Natural killer cell (primary cell): ENCODE data around the gene USP2. TPM values are rescaled to one million over a fixed set of nuclear protein-coding genes. Genes with fewer than 3 reads are reported as not detected.

Source experiments
- ATAC-seq, 3 donors: fragments of 150-1000 bp in 2 of 3; fragments of 200-7000 bp in 1 of 3; cut with Tn5 transposase; 1 replicate in 1 of 3; 2 replicates in 2 of 3; pipeline ENCODE4 v1.10.0; 2021; ENCODE audit warnings: mild to moderate bottlenecking in 2 of 3, moderate library complexity in 2 of 3
- DNase-seq, 2 donors: peaks; one replicate each; pipeline versions ENCODE4 v3.0.0 to v3.0.0-alpha.2; 2013 to 2021; ENCODE audit warnings: mixed read lengths in 1 of 2
- H3K27ac ChIP-seq: one replicate; pipeline ENCODE4 v1.5.1; 2013; ENCODE audit warnings: mild to moderate bottlenecking, low read length
- H3K27me3 ChIP-seq: one replicate; pipeline ENCODE4 v1.6.1; 2013; ENCODE audit warnings: low read length; ENCODE audit not compliant: control insufficient read depth, insufficient read depth
- H3K36me3 ChIP-seq: one replicate; pipeline ENCODE4 v1.6.1; 2013; ENCODE audit warnings: low read length; ENCODE audit not compliant: control insufficient read depth, insufficient read depth
- H3K4me1 ChIP-seq: one replicate; pipeline ENCODE4 v1.6.1; 2013; ENCODE audit warnings: low read length; ENCODE audit not compliant: control insufficient read depth, insufficient read depth
- H3K4me3 ChIP-seq: one replicate; pipeline ENCODE4 v1.5.1; 2013; ENCODE audit warnings: low read length
- H3K9me3 ChIP-seq: one replicate; pipeline ENCODE4 v1.6.1; 2013; ENCODE audit warnings: low read length; ENCODE audit not compliant: control insufficient read depth, insufficient read depth
- H3K27ac Mint-ChIP-seq, 2 donors: one replicate each; pipeline ENCODE4 v1.8.0; 2022; ENCODE audit warnings: mild to moderate bottlenecking in 2 of 2, mixed read lengths in 2 of 2, moderate library complexity in 1 of 2
- H3K27me3 Mint-ChIP-seq, 2 donors: one replicate each; pipeline ENCODE4 v1.8.0; 2022; ENCODE audit warnings: low read depth in 2 of 2, mixed read lengths in 2 of 2
- H3K36me3 Mint-ChIP-seq: one replicate; pipeline ENCODE4 v1.8.0; 2022; ENCODE audit warnings: mixed read lengths
- H3K4me1 Mint-ChIP-seq, 2 donors: one replicate each; pipeline ENCODE4 v1.8.0; 2022; ENCODE audit warnings: mixed read lengths in 2 of 2
- H3K4me3 Mint-ChIP-seq: one replicate; pipeline ENCODE4 v1.8.0; 2022; ENCODE audit warnings: mild to moderate bottlenecking, moderate library complexity, mixed read lengths
- H3K9me3 Mint-ChIP-seq, 2 donors: one replicate each; pipeline ENCODE4 v1.8.0; 2022; ENCODE audit warnings: mixed read lengths in 2 of 2
- WGBS: methylation state at CpG from one replicate; pipeline ENCODE4 v1.1.7; 2013; ENCODE audit warnings: missing lambda C conversion rate; ENCODE audit not compliant: insufficient coverage; 5-methylcytosine and 5-hydroxymethylcytosine counted together
- intact Hi-C: fragments of 100-400 bp; cut with micrococcal nuclease; formaldehyde crosslinking; loops from one replicate; pipeline ENCODE4 v1.14.2; 2022
- total RNA-seq, 4 donors: library from RNA; stranded (reverse); fragments of 120-200 nt in 1 of 4; gene quantifications; one replicate each; pipeline versions ENCODE4 v1.2.3 to v1.2.4, GENCODE V29; 2013 to 2022
- TF ChIP-seq, protein P1 (sequence below): fragments of 200-600 bp; IDR thresholded peaks from one replicate; pipeline ENCODE4 v1.8.0; 2022; ENCODE audit warnings: antibody characterized with exemption

USP2 gene
- total RNA-seq, 3 donors from 2014 or later (not counting 1 experiment from before 2014, with no cell fraction given) = 0.50 to 3.9 TPM; not detected in 1

DNA sequence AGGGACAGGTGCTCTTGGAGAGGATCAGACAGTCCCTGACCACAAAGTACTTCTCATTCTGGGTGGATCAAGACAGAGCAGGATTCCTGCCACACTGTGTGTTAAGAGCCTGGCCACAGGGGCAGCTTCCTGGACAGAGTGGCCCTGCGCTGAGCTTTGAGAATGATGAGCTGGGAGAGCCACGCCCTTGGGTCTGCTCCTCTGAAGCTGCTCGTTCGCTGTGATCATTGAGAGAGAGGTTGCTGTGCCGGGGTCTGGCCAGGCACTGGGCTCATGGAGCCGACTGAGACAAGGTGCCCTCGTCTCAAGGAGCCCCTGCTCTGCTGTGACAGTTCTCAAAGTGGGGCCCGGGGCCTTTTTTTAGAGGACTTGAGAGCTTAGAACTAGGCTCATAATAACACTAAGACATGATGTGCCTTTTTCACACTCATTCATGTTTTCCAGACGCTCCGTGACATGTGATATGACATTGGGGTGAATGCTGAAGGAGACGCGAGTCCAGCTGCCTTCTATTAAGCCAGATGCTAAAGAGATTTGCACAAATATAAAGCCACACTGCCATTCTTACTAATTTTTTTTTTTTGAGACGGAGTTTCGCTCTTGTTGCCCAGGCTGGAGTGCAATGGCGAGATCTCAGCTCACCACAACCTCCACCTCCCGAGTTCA, 33.4 kb downstream of the USP2 start:
- Mint-ChIP-seq H3K27ac (no peak overlapping the region), H3K27me3 (peaks cover 34 to 44% of the 10 kb centered on the region in 2 donors)
- WGBS = 81% methylated on average over 14 of the region's 16 CpGs

DNA sequence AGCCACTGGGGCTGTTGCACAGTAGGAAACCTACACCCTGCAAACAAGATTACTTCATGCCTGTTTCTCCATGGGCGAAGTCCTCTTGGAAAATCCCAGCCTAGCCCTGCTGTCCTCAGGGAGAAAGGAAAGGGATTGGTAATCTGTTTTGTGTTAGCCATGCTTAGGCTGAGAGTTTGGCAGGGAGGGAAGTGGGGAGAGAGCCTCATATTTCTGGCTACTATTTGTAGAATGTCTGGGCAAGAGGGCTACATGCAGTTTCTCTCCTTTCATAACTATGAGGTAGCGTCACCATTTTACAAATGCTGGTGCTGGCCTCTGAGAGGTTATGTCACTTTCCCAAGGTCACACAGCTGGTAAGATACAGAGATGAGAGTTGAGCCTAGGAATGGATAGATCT, 34.2 kb downstream of the USP2 start:
- 100% methylated on average over 2 of the region's 2 CpGs for WGBS
- no peak overlapping the region for H3K4me3 Mint-ChIP-seq
- Histone ChIP-seq H3K4me1 (no peaks in the 10 kb centered on the region), H3K36me3 (no peaks in the 10 kb centered on the region), H3K27me3 (no peaks in the 10 kb centered on the region), H3K9me3 (no peaks in the 10 kb centered on the region), H3K4me3 (no peak overlapping the region), H3K27ac (no peak overlapping the region)
- peaks cover 33 to 42% of the 10 kb centered on the region in 2 donors for H3K27me3 Mint-ChIP-seq
- ATAC-seq (no peak), DNase-seq (no peak)
- H3K27ac Mint-ChIP-seq = no peak overlapping the region
- intact Hi-C loops = no loop called here
- TF ChIP-seq, protein P1, sequence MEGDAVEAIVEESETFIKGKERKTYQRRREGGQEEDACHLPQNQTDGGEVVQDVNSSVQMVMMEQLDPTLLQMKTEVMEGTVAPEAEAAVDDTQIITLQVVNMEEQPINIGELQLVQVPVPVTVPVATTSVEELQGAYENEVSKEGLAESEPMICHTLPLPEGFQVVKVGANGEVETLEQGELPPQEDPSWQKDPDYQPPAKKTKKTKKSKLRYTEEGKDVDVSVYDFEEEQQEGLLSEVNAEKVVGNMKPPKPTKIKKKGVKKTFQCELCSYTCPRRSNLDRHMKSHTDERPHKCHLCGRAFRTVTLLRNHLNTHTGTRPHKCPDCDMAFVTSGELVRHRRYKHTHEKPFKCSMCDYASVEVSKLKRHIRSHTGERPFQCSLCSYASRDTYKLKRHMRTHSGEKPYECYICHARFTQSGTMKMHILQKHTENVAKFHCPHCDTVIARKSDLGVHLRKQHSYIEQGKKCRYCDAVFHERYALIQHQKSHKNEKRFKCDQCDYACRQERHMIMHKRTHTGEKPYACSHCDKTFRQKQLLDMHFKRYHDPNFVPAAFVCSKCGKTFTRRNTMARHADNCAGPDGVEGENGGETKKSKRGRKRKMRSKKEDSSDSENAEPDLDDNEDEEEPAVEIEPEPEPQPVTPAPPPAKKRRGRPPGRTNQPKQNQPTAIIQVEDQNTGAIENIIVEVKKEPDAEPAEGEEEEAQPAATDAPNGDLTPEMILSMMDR = no peak
- peaks cover 0 to 4% of the 10 kb centered on the region in 2 donors for H3K4me1 Mint-ChIP-seq
- no peaks in the 10 kb centered on the region for H3K9me3 Mint-ChIP-seq
- H3K36me3 Mint-ChIP-seq = no peaks in the 10 kb centered on the region

More for the DNA sequence above, 33.4 kb downstream of the USP2 start:
- Histone ChIP-seq H3K9me3 (no peaks in the 10 kb centered on the region), H3K4me1 (no peaks in the 10 kb centered on the region), H3K27ac (no peak overlapping the region), H3K27me3 (no peaks in the 10 kb centered on the region), H3K36me3 (no peaks in the 10 kb centered on the region), H3K4me3 (no peak overlapping the region)
- Mint-ChIP-seq H3K36me3 (no peaks in the 10 kb centered on the region), H3K4me3 (no peak overlapping the region), H3K9me3 (no peaks in the 10 kb centered on the region), H3K4me1 (peaks cover 0 to 4% of the 10 kb centered on the region in 2 donors)
- intact Hi-C loops = no loop called here
- ATAC-seq (no peak), DNase-seq (no peak)
- TF ChIP-seq, protein P1 = no peak

DNA sequence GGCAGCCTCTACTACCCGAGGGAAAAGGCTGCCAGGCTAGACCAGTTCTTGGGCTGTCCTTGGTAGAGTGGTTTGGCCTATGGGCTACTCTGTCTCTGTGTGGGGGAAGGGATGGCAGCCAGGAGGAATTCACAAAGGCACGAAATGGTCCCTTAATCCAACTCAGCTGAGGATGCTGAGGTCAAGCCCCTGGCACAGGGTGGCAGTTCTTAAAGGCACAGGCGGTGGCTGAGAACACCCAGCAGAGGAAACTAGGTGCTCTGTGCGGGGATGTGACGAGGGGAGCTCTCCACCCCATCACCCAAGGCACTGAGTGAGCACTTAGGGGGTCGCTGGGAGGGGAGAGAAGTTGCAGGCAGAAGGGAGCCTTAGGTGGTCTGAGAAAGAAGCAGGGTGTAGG, 34.9 kb downstream of the USP2 start, which contains the start of gene MFRP:
MFRP (minus strand) TSS at position 101 of the 400 bp plus-strand sequence. CDS start 192 bp downstream, outside the sequence.
- Histone ChIP-seq H3K27ac (no peak within 1 kb of the TSS), H3K4me3 (no peak within 1 kb of the TSS), H3K4me1 (no peaks in the 10 kb centered on the region), H3K9me3 (no peaks in the 10 kb centered on the region), H3K27me3 (no peaks in the 10 kb centered on the region), H3K36me3 (no peaks in the 10 kb centered on the region)
- TF ChIP-seq, protein P1 = no peak
- H3K4me3 Mint-ChIP-seq = no peak within 1 kb of the TSS
- H3K4me1 Mint-ChIP-seq = peaks cover 0 to 4% of the 10 kb centered on the region in 2 donors
- 61% methylated on average over 4 of the region's 6 CpGs for WGBS
- H3K9me3 Mint-ChIP-seq = no peaks in the 10 kb centered on the region
- H3K27me3 Mint-ChIP-seq = peaks cover 32 to 35% of the 10 kb centered on the region in 2 donors
- intact Hi-C loops = no loop called here
- ATAC-seq (no peak), DNase-seq (no peak)
- no peak within 1 kb of the TSS for H3K27ac Mint-ChIP-seq
- no peaks in the 10 kb centered on the region for H3K36me3 Mint-ChIP-seq
